Esophagus squamous epithelium (tissue), 5 donors: ENCODE results near the gene SLC28A3. TPM values are rescaled to one million over a fixed set of nuclear protein-coding genes. Genes with fewer than 3 reads are reported as not detected.

Experiments
- DNase-seq: peaks from one replicate; lab custom pipeline; 2025; lab: John Stamatoyannopoulos, UW
- H3K27ac ChIP-seq, 4 donors: fragments of 200-600 bp; sonication (generic); one replicate each; pipeline ENCODE4 v1.5.1; 2016 to 2019; ENCODE audit warnings: mild to moderate bottlenecking in 1 of 4
- H3K27me3 ChIP-seq, 4 donors: fragments of 200-600 bp; sonication (generic); 1 replicate in 3 of 4; 2 replicates in 1 of 4; pipeline versions ENCODE4 v1.5.1 to v1.6.0; 2017 to 2021; ENCODE audit warnings: antibody characterized with exemption in 1 of 4
- H3K36me3 ChIP-seq, 3 donors: fragments of 200-600 bp; sonication (generic); one replicate each; pipeline ENCODE4 v1.5.1; 2016 to 2019
- H3K4me1 ChIP-seq, 3 donors: fragments of 200-600 bp; sonication (generic); one replicate each; pipeline ENCODE4 v1.5.1; 2017 to 2019
- H3K4me3 ChIP-seq, 4 donors: fragments of 200-600 bp; sonication (generic); 1 replicate in 3 of 4; 2 replicates in 1 of 4; pipeline ENCODE4 v1.5.1; 2016 to 2019; ENCODE audit warnings: mild to moderate bottlenecking in 2 of 4, moderate library complexity in 1 of 4
- H3K9me3 ChIP-seq, 3 donors: fragments of 200-600 bp; sonication (generic); one replicate each; pipeline ENCODE4 v1.5.1; 2016 to 2019
- POLR2A ChIP-seq, 4 donors: fragments of 450-650 bp; IDR thresholded peaks; one replicate each; pipeline ENCODE4 v1.6.1; 2017; ENCODE audit warnings: antibody characterized with exemption in 4 of 4, mild to moderate bottlenecking in 4 of 4, moderate library complexity in 3 of 4
- WGBS, 2 donors: methylation state at CpG; one replicate each; pipeline ENCODE4 v1.1.5; 2018; 5-methylcytosine and 5-hydroxymethylcytosine counted together
- intact Hi-C: fragments of 100-400 bp; cut with DNase I; formaldehyde crosslinking; loops from one replicate; pipeline ENCODE4 v1.15.0; 2022
- total RNA-seq, 4 donors: library from RNA; depleted of rRNA; stranded (reverse); fragments of >200 nt; gene quantifications; one replicate each; pipeline ENCODE4 v1.1.0, GENCODE V29; 2016
- TF ChIP-seq, protein P1 (sequence below), 6 experiments: fragments of 450-650 bp in 4 of 6; fragments of 200-600 bp in 2 of 6; sonication (generic) in 2 of 6; IDR thresholded peaks; one replicate each; pipeline ENCODE4 v1.5.1; 2016 to 2019; ENCODE audit warnings: antibody characterized with exemption in 6 of 6, mild to moderate bottlenecking in 4 of 6, moderate library complexity in 4 of 6
- donor health status: DM: yes; HTN: yes; CAD: no.

Gene SLC28A3
- total RNA-seq, 4 donors from 2014 or later = 0.95 to 16.1 (median 2.7) TPM

DNA sequence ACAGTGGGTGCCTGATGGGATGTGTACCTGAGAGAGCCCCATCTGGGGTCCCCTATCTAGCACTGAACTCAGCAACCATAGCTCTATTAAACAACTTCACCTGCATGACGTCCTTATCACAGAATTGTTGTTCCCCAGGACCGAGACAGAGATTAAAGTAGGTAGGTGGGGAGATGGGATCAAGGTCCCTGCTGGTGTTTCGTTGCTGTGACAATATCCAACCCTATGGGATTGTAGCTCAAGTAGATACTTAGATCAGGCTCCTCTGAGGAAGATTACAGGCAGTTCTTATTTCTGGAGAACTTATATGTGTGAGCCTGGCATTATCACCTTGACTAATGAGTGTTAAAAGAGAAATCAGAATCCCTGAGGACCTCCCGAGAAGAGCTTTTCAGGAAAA is 84.9 kb downstream of the SLC28A3 start:
- H3K27me3 ChIP-seq = no peaks in the 10 kb centered on the region
- peaks cover 0 to 13% (median 0%) of the 10 kb centered on the region in 3 donors for H3K4me1 ChIP-seq
- H3K9me3 ChIP-seq = no peaks in the 10 kb centered on the region
- H3K36me3 ChIP-seq = no peaks in the 10 kb centered on the region
- DNase-seq = no peak
- WGBS, 2 donors = 58 to 84% methylated on average over 4 of the region's 4 CpGs
- TF ChIP-seq, protein P1, sequence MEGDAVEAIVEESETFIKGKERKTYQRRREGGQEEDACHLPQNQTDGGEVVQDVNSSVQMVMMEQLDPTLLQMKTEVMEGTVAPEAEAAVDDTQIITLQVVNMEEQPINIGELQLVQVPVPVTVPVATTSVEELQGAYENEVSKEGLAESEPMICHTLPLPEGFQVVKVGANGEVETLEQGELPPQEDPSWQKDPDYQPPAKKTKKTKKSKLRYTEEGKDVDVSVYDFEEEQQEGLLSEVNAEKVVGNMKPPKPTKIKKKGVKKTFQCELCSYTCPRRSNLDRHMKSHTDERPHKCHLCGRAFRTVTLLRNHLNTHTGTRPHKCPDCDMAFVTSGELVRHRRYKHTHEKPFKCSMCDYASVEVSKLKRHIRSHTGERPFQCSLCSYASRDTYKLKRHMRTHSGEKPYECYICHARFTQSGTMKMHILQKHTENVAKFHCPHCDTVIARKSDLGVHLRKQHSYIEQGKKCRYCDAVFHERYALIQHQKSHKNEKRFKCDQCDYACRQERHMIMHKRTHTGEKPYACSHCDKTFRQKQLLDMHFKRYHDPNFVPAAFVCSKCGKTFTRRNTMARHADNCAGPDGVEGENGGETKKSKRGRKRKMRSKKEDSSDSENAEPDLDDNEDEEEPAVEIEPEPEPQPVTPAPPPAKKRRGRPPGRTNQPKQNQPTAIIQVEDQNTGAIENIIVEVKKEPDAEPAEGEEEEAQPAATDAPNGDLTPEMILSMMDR (IDR thresholded peaks at IDR 0.05) = no peak
- no peak for TF ChIP-seq POLR2A (IDR thresholded peaks at IDR 0.05)
- H3K4me3 ChIP-seq = no peak overlapping the region
- intact Hi-C loops = loop anchor here (5.0 kb wide), 1 partner anchor 62 kb away; no protein-coding TSS in a partner anchor
- no peak overlapping the region for H3K27ac ChIP-seq

DNA sequence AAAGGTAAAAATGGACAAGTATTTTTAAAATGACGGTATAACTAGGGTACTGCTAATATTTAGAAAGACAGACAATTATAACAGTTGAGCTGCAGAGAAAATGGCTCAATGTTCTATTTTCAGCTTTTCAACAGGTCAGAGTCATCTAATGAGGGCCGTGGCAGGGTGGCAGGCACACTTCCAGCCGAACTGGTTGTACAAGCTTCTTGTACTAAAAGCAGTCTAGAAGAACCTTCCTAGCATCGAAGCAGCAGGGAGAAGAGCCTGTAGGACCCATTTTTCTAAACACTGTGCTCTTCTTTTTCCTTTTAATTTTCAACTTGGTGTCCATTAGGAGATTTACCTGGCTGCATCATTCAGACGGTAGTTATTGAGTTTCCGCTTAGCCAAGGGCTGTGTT is 85.6 kb downstream of the SLC28A3 start:
- Histone ChIP-seq H3K4me1 (peaks cover 0 to 13% (median 0%) of the 10 kb centered on the region in 3 donors), H3K4me3 (no peak overlapping the region), H3K9me3 (no peaks in the 10 kb centered on the region), H3K27me3 (no peaks in the 10 kb centered on the region), H3K36me3 (no peaks in the 10 kb centered on the region), H3K27ac (no peak overlapping the region)
- DNase-seq = no peak
- TF ChIP-seq, protein P1 (IDR thresholded peaks at IDR 0.05) = no peak
- no peak for TF ChIP-seq POLR2A (IDR thresholded peaks at IDR 0.05)
- intact Hi-C loops = loop anchor here (5.0 kb wide), 1 partner anchor 62 kb away; no protein-coding TSS in a partner anchor
- 33 to 53% methylated on average over 6 of the region's 6 CpGs for WGBS, 2 donors

DNA sequence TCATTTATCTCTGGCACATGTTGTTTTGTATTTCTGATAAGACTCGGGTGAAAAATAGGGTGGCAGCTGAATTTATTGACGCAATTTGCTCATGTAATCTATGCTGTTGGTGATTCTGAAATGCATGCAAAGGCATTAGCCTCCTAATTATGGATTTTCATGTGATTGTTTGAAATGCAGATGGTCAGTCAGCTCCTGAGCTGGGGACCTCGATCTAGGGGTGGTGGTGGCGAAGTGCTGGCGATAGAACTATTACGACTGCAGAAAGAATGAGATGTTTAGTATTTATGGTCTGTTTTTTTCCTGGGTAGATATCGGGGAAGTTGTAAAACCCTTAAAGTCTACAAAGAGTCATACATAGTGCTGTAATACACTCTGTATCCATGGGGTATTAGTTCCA is 88.6 kb downstream of the SLC28A3 start:
- H3K9me3 ChIP-seq = no peaks in the 10 kb centered on the region
- intact Hi-C loops = no loop called here
- H3K27ac ChIP-seq = no peak overlapping the region
- no peak for DNase-seq
- no peak for TF ChIP-seq POLR2A (IDR thresholded peaks at IDR 0.05)
- TF ChIP-seq, protein P1 (IDR thresholded peaks at IDR 0.05) = no peak
- no peaks in the 10 kb centered on the region for H3K36me3 ChIP-seq
- 78 to 84% methylated on average over 7 of the region's 7 CpGs for WGBS, 2 donors
- H3K4me3 ChIP-seq = no peak overlapping the region
- peaks cover 0 to 13% (median 0%) of the 10 kb centered on the region in 3 donors for H3K4me1 ChIP-seq
- no peaks in the 10 kb centered on the region for H3K27me3 ChIP-seq

DNA sequence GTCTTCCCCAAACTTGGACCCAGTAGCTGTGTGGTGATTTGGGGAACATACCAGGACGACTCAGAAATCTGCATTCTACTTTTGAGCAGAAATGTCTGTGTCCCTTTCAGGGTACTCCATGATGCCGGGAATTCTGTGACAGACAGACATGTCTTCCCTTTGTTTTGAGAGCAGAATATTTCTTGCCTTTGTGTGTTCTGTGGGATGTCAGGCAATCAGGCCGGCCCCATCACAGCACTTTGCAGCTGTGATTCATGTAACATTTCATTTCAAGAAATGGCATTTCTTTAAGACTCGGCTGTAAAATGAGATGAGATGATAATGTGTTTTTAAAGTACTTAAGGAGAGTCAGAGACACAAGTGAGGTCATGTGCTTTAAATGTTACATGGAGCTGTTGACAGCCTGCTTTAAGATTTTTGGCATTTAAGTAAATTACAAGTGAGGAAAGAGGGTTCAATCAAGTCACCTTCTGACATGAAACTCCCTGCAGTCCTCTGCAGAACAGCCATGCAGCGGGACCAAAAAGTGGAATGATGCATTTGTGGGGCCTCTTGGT is 98.7 kb downstream of the SLC28A3 start:
- no peaks in the 10 kb centered on the region for H3K4me1 ChIP-seq
- no peaks in the 10 kb centered on the region for H3K27me3 ChIP-seq
- H3K9me3 ChIP-seq = no peaks in the 10 kb centered on the region
- H3K4me3 ChIP-seq = no peak overlapping the region
- intact Hi-C loops = no loop called here
- no peak for DNase-seq
- no peaks in the 10 kb centered on the region for H3K36me3 ChIP-seq
- 69 to 87% methylated on average over 5 of the region's 5 CpGs for WGBS, 2 donors
- no peak for TF ChIP-seq POLR2A (IDR thresholded peaks at IDR 0.05)
- TF ChIP-seq, protein P1 (IDR thresholded peaks at IDR 0.05) = no peak
- no peak overlapping the region for H3K27ac ChIP-seq

DNA sequence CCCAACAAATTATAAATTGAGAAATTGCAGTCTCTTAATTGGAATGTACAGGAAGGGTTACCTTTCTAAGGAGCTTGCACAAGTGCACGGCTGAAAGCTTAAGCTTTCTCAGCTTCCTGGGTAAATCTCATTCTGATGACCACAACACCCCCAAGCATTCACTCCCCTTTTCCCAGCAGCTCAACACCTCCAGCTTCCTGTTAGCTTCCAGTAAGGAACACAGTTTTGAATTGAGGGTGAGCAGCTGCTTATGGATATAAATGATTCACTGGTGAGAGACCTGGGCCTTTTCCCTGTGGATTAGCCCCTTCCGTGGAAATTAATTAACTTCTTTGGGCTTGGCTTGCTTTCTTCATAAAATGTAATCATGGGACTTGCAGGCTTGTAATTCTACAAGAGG is 101.2 kb downstream of the SLC28A3 start:
- Histone ChIP-seq H3K27me3 (no peaks in the 10 kb centered on the region), H3K4me1 (no peaks in the 10 kb centered on the region), H3K9me3 (no peaks in the 10 kb centered on the region), H3K27ac (no peak overlapping the region), H3K36me3 (no peaks in the 10 kb centered on the region), H3K4me3 (no peak overlapping the region)
- WGBS, 2 donors = 42 to 60% methylated on average over 2 of the region's 2 CpGs
- intact Hi-C loops = no loop called here
- DNase-seq = no peak
- TF ChIP-seq, protein P1 (IDR thresholded peaks at IDR 0.05) = no peak
- no peak for TF ChIP-seq POLR2A (IDR thresholded peaks at IDR 0.05)
